H1 (cell line): Measurements from ENCODE around the gene MXI1. TPM values are rescaled to one million over a fixed set of nuclear protein-coding genes. Genes with fewer than 3 reads are reported as not detected.

Source experiments
- CTCF ChIA-PET: fragments of 300-600 bp; sonication (Branson Sonifier 250); formaldehyde crosslinking; loops from one replicate; lab custom pipeline; 2021; ENCODE audit not compliant: partially characterized antibody; lab: Charles Lee
- POLR2A ChIA-PET: fragments of 300-600 bp; sonication (Branson Sonifier 250); formaldehyde crosslinking; loops from one replicate; lab custom pipeline; 2021; ENCODE audit warnings: inconsistent platforms; ENCODE audit not compliant: partially characterized antibody; lab: Charles Lee
- DNase-seq, 2 experiments: peaks; one replicate each; pipeline versions ENCODE4 v3.0.0 to v3.0.0-alpha.2; 2010 to 2022; ENCODE audit warnings: low spot score in 2 of 2, low read depth in 1 of 2, mixed read lengths in 1 of 2
- FAIRE-seq: peaks from 2 replicates; lab custom pipeline; 2011; peaks lifted over from hg19 to GRCh38; lab: Jason Lieb, UNC
- H2AFZ ChIP-seq: 2 replicates; pipeline ENCODE4 v1.8.1; 2012; ENCODE audit warnings: low read length, inconsistent platforms
- H2AK5ac ChIP-seq: 2 replicates; pipeline ENCODE4 v1.6.1; 2013; ENCODE audit warnings: low read depth, low read length
- H2BK120ac ChIP-seq: replicated peaks from 2 replicates; pipeline ENCODE3; 2013; ENCODE audit warnings: low read depth, low read length, inconsistent platforms
- H2BK12ac ChIP-seq: 2 replicates; pipeline ENCODE4 v1.6.1; 2013; ENCODE audit warnings: low read depth, low read length
- H2BK15ac ChIP-seq: 2 replicates; pipeline ENCODE4 v1.6.1; 2013; ENCODE audit warnings: low read length
- H2BK20ac ChIP-seq: 2 replicates; pipeline ENCODE4 v1.6.1; 2013; ENCODE audit warnings: low read length
- H2BK5ac ChIP-seq: 2 replicates; pipeline ENCODE4 v1.6.1; 2013; ENCODE audit warnings: low read depth, low read length
- H3K14ac ChIP-seq: 2 replicates; pipeline ENCODE4 v1.6.1; 2013; ENCODE audit warnings: inconsistent platforms; ENCODE audit not compliant: insufficient read length
- H3K18ac ChIP-seq: 2 replicates; pipeline ENCODE4 v1.6.1; 2013; ENCODE audit warnings: low read length; ENCODE audit errors: extremely low read depth
- H3K23ac ChIP-seq: 2 replicates; pipeline ENCODE4 v1.6.1; 2013; ENCODE audit warnings: inconsistent platforms; ENCODE audit not compliant: insufficient read length
- H3K23me2 ChIP-seq: 2 replicates; pipeline ENCODE4 v1.6.1; 2013; ENCODE audit warnings: low read depth, low read length
- H3K27ac ChIP-seq: 2 replicates; pipeline ENCODE4 v1.6.1; 2011; ENCODE audit warnings: low read depth, low read length, inconsistent platforms
- H3K27me3 ChIP-seq, 4 experiments: replicated peaks in 1 of 4; 1 replicate in 1 of 4; 2 replicates in 3 of 4; pipeline versions ENCODE4 v1.6.1 to v1.8.1; 2011 to 2013; ENCODE audit warnings: low read length in 3 of 4, mild to moderate bottlenecking in 3 of 4, inconsistent platforms in 2 of 4, mixed read lengths in 2 of 4, moderate library complexity in 1 of 4; ENCODE audit not compliant: control insufficient read depth in 3 of 4, insufficient read depth in 3 of 4; ENCODE audit errors: extremely low read depth in 1 of 4
- H3K36me3 ChIP-seq, 4 experiments: 2 replicates each; pipeline versions ENCODE4 v1.6.1 to v1.8.1; 2011 to 2013; ENCODE audit warnings: mild to moderate bottlenecking in 4 of 4, low read length in 3 of 4, moderate library complexity in 2 of 4, control low read depth in 1 of 4, inconsistent platforms in 1 of 4; ENCODE audit not compliant: insufficient read depth in 4 of 4, control insufficient read depth in 2 of 4
- H3K4ac ChIP-seq: replicated peaks from 2 replicates; pipeline ENCODE3; 2013; ENCODE audit warnings: low read length, low read depth, mixed read lengths, inconsistent platforms; ENCODE audit not compliant: insufficient read length
- H3K4me1 ChIP-seq, 4 experiments: replicated peaks in 1 of 4; 1 replicate in 1 of 4; 2 replicates in 3 of 4; pipeline versions ENCODE4 v1.6.1 to v1.8.1; 2011 to 2013; ENCODE audit warnings: low read length in 3 of 4, inconsistent platforms in 2 of 4, mixed read lengths in 1 of 4; ENCODE audit not compliant: insufficient read depth in 4 of 4, control insufficient read depth in 3 of 4
- H3K4me2 ChIP-seq, 2 experiments: 2 replicates each; pipeline versions ENCODE4 v1.6.1 to v1.8.1; 2011 to 2013; ENCODE audit warnings: low read depth in 2 of 2, low read length in 2 of 2, control low read depth in 1 of 2, inconsistent platforms in 1 of 2, mild to moderate bottlenecking in 1 of 2; ENCODE audit not compliant: insufficient read depth in 1 of 2
- H3K4me3 ChIP-seq, 4 experiments: fragments of 200-600, 300-600 bp in 1 of 4; sonication (generic), shearing (Covaris generic), sonication (Bioruptor Twin) in 1 of 4; 2 replicates each; pipeline versions ENCODE4 v1.5.1 to v1.8.1; 2011 to 2016; ENCODE audit warnings: low read length in 4 of 4, low read depth in 3 of 4, control low read depth in 2 of 4, inconsistent platforms in 2 of 4, mild to moderate bottlenecking in 2 of 4, mixed read lengths in 1 of 4, moderate library complexity in 1 of 4; ENCODE audit not compliant: insufficient read depth in 2 of 4; ENCODE audit errors: extremely low read depth in 1 of 4
- H3K56ac ChIP-seq: replicated peaks from 2 replicates; pipeline ENCODE3; 2013; ENCODE audit warnings: low read depth, mild to moderate bottlenecking, mixed read lengths, low read length, inconsistent platforms; ENCODE audit not compliant: insufficient read length
- H3K79me1 ChIP-seq: 2 replicates; pipeline ENCODE4 v1.6.1; 2013; ENCODE audit warnings: low read depth, low read length, control low read depth
- H3K79me2 ChIP-seq, 2 experiments: 2 replicates each; pipeline versions ENCODE4 v1.6.1 to v1.8.1; 2012 to 2013; ENCODE audit warnings: low read length in 2 of 2, mild to moderate bottlenecking in 2 of 2, inconsistent platforms in 1 of 2; ENCODE audit not compliant: insufficient read depth in 2 of 2, control insufficient read depth in 1 of 2
- H3K9ac ChIP-seq, 4 experiments: replicated peaks in 1 of 4; 1 replicate in 1 of 4; 2 replicates in 3 of 4; pipeline versions ENCODE4 v1.6.1 to v1.8.1; 2011 to 2013; ENCODE audit warnings: low read depth in 3 of 4, low read length in 3 of 4, control low read depth in 2 of 4, mild to moderate bottlenecking in 2 of 4, moderate library complexity in 2 of 4, inconsistent platforms in 1 of 4; ENCODE audit errors: extremely low read depth in 1 of 4
- H3K9me3 ChIP-seq, 2 experiments: 2 replicates each; pipeline versions ENCODE4 v1.6.1 to v1.8.1; 2012 to 2013; ENCODE audit warnings: mild to moderate bottlenecking in 2 of 2, moderate library complexity in 2 of 2, control low read depth in 1 of 2, inconsistent platforms in 1 of 2, low read depth in 1 of 2, low read length in 1 of 2, mixed read lengths in 1 of 2; ENCODE audit not compliant: insufficient read depth in 2 of 2
- H4K20me1 ChIP-seq, 2 experiments: replicated peaks in 1 of 2; 2 replicates each; pipeline versions ENCODE3 to v1.8.1; 2011 to 2013; ENCODE audit warnings: inconsistent platforms in 2 of 2, low read length in 2 of 2, mild to moderate bottlenecking in 1 of 2; ENCODE audit not compliant: insufficient read depth in 2 of 2, control insufficient read depth in 1 of 2
- H4K5ac ChIP-seq: 2 replicates; pipeline ENCODE4 v1.6.1; 2013; ENCODE audit warnings: low read length, low read depth, mixed read lengths, inconsistent platforms; ENCODE audit not compliant: insufficient read length
- H4K8ac ChIP-seq: 2 replicates; pipeline ENCODE4 v1.8.0; 2013; ENCODE audit warnings: mild to moderate bottlenecking, moderate library complexity, low read length, inconsistent platforms; ENCODE audit not compliant: insufficient read depth; ENCODE audit errors: extremely low read depth
- H4K91ac ChIP-seq: replicated peaks from 2 replicates; pipeline ENCODE3; 2013; ENCODE audit warnings: low read length, mixed read lengths, inconsistent platforms; ENCODE audit not compliant: insufficient read length
- GABPA ChIP-seq: IDR thresholded peaks from 2 replicates; pipeline ENCODE4 v1.6.1; 2011; ENCODE audit warnings: mild to moderate bottlenecking, low read length, moderate library complexity, borderline replicate concordance; ENCODE audit not compliant: insufficient read depth
- JUN ChIP-seq: IDR thresholded peaks from 2 replicates; pipeline ENCODE4 v1.6.1; 2011; ENCODE audit warnings: low read depth, mild to moderate bottlenecking, improper control_type of control experiment, low read length
- SIRT6 ChIP-seq: IDR thresholded peaks from one replicate; pipeline ENCODE4 v1.7.1; 2012; ENCODE audit warnings: low read length, inconsistent platforms
- WGBS, 2 experiments: shearing (Covaris generic) in 1 of 2; methylation state at CpG; one replicate each; pipeline versions ENCODE4 v1.1.6 to v1.1.7; 2013 to 2015; ENCODE audit warnings: low lambda C conversion rate in 2 of 2, mixed read lengths in 2 of 2, inconsistent platforms in 1 of 2, low coverage in 1 of 2, missing lambda C conversion rate in 1 of 2; ENCODE audit not compliant: insufficient replicate concordance in 2 of 2, insufficient coverage in 1 of 2, insufficient read length in 1 of 2; ENCODE audit errors: extremely low coverage in 1 of 2, missing lambda C conversion rate in 1 of 2; 5-methylcytosine and 5-hydroxymethylcytosine counted together
- polyA plus RNA-seq, 7 experiments: library from polyadenylated mRNA; depleted of rRNA in 3 of 7; stranded (reverse) in 5 of 7; unstranded in 2 of 7; fragments of >200 nt in 5 of 7; fragments of 200-250 nt in 2 of 7; gene quantifications; 1 replicate in 5 of 7; 2 replicates in 1 of 7; 4 replicates in 1 of 7; pipeline versions ENCODE4 v1.2.1 to v1.2.3, GENCODE V29; 2011 to 2013; ENCODE audit warnings: missing spikeins in 2 of 7, mixed read lengths in 2 of 7
- total RNA-seq: library from RNA; stranded (reverse); fragmentation: NEBNext Ultra II Directional; extraction: Animal tissue kit (Norgen Biotek cat#: 25700); gene quantifications from 2 replicates; pipeline ENCODE4 v1.2.1, GENCODE V29; 2021

Gene MXI1
- total and polyA plus RNA-seq, 2 of the 8 experiments (the other 6 are each of a cell fraction or from before 2014, with no cell fraction given) = 5.7 to 8.8 TPM

GRCh38 chr10:110160081-110160480, 47.3 kb upstream of the MXI1 start:
- no peak overlapping the region for H2AFZ ChIP-seq
- H2AK5ac ChIP-seq = no peak overlapping the region
- TF ChIP-seq JUN (no peak), SIRT6 (no peak), GABPA (no peak)

More at GRCh38 chr10:110160081-110160480, 47.3 kb upstream of the MXI1 start:
- H4K8ac ChIP-seq = no peak overlapping the region
- H2BK20ac ChIP-seq = no peak overlapping the region
- no peak overlapping the region for H3K4me2 ChIP-seq
- H3K9ac ChIP-seq = no peak overlapping the region
- peaks cover 2 to 8% (median 5%) of the 10 kb centered on the region in 4 experiments for H3K4me1 ChIP-seq
- H3K79me2 ChIP-seq = no peaks in the 10 kb centered on the region
- H3K23me2 ChIP-seq = no peaks in the 10 kb centered on the region
- CTCF ChIA-PET = interaction anchor here (0.7 to 2.7 kb wide), 7 partner anchors 10 to 119 kb away, joined by 3 to 14 read pairs (median 4); no protein-coding TSS in a partner anchor
- no peak overlapping the region for H3K4ac ChIP-seq
- H3K9me3 ChIP-seq = no peaks in the 10 kb centered on the region
- H4K91ac ChIP-seq = no peak overlapping the region
- no peak overlapping the region for H3K27ac ChIP-seq
- no peak overlapping the region for H3K14ac ChIP-seq
- WGBS, 2 experiments = 91% methylated on average over 4 of the region's 4 CpGs; no CpG with 5 or more reads in 1 of the 2 experiments
- H3K79me1 ChIP-seq = no peaks in the 10 kb centered on the region
- H2BK12ac ChIP-seq = no peak overlapping the region
- H2BK15ac ChIP-seq = no peak overlapping the region
- peaks cover 5 to 53% (median 26%) of the 10 kb centered on the region in 4 experiments for H3K27me3 ChIP-seq
- no peak overlapping the region for H3K4me3 ChIP-seq
- H3K56ac ChIP-seq = no peak overlapping the region
- no peak overlapping the region for H3K18ac ChIP-seq
- no peak for DNase-seq
- POLR2A ChIA-PET = no interaction called here
- no peaks in the 10 kb centered on the region for H3K36me3 ChIP-seq
- FAIRE-seq = no peak
- H2BK120ac ChIP-seq = no peak overlapping the region
- H3K23ac ChIP-seq = no peak overlapping the region
- peaks cover 0 to 5% of the 10 kb centered on the region in 2 experiments for H4K20me1 ChIP-seq
- no peak overlapping the region for H2BK5ac ChIP-seq
- no peak overlapping the region for H4K5ac ChIP-seq
